Eye (tissue), 1 donor: ENCODE data around the gene SYNPO.

Experiments
- DNase-seq: peaks from one replicate; pipeline ENCODE4 v3.0.0-alpha.2; 2015

The SYNPO gene

DNA sequence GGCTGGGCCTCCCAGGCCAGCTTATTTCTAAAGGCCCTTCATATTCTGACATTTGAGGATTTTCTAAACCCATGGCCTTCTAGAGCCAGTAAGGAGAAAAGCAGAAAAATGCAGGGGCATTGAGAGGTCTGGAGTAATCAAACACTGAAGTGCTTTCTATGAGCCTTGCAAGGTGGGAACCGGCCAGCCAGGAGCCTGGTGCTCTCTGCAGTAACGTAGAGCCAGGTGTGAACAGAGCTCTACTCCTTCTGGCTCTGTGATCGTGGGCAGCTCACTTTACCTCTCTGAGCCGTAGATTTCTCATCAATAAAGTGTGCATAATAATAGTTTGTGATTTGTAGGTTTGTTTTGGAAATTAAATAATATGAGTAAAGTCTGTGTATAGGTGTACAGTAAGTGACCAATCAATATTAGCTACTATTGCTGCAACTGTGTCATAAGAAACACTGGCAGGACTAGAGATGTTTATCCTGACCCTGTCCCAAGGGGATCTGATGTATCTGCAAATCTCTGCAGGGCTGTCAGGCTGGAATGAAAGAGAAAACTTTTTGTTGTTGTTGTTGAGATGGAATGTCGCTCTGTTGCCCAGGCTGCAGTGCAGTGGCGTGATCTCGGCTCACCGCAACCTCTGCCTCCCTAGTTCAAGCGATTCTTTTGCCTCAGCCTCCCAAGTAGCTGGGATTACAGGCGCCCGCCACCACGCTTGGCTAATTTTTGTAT lies 2.7 kb downstream of the SYNPO start:
- DNase-seq = no peak

- no peak for DNase-seq
Observed at GRCh38 chr5:150644058-150644457, 3.6 kb downstream of the SYNPO start.

- no peak for DNase-seq
Observed at GRCh38 chr5:150644514-150644913, 4.1 kb downstream of the SYNPO start.

DNA sequence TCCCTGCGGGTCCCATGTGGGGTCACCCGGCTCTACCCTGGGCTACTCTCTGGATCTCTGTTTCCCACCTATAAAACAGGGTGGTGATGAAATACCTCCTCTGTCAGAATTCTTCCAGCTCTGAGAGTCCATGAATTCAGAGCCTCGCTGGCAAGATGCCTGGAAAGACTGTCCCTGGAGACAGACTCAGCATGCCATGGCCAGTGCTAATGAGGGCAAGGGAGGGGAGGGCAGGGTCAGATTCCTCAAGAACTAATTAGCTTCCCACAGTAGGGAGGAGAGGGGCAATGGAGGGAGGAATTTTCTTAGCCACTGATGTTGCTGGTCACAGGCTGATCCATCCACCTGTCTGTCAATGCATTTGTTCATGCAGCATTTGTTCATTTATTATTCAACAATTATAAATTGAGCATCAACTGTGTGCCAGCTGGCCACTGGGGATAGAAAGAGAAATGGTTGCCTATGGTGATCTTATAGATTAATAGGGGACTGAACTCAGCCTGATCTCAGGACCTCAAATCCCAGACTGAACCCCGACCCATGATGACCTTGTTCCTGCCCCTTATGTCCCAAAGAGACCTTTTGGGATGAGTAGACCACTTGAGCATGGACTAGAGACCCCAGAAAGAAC lies 4.7 kb downstream of the SYNPO start:
- DNase-seq = peak; percentile 95

DNA sequence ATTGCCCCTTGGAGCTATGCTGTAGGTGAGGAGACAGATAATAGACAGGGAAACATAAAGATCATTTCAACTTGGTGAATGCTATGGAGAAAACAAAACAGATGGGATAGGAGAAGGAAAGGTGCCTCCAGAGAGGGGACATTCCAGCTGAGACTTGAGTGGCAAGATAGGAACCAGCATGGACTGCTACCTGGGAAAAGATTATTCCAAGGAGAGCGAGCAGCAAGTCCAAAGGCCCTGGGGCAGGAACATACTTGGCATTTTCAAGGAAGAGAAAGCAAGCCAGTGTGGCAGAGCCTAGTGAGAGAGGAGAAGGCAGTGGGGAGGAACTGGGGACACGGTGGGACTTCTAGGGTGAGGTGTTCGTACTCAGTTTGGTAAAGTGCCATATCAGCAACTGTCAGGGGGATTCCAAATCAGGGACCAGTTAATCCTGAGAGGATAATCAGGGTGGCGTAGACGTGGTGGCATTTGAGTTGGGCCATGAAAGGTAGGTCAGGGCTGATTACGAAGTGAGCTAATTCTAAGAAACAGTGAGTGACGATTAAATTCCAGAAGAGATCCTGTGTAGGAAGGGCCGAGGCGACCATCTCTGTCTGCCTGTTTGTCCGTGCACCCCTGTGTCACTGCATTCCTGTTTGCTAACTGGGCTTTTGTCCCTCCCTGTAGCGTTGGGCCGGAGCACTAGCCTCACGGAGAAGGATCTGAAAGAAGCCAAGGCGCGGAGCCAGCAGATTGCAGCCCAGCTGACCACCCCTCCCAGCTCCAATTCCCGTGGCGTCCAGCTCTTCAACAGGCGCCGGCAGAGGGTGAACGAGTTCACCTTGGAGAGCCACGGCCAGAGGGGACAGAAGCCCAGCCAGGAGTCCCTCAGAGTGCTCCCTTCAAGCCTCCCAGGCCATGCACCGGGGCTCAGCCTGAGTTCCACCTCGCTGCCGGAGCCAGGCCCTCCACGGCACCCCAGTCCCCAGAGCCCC lies 7.1 kb downstream of the SYNPO start:
- DNase-seq = peak; percentile 64

GRCh38 chr5:150648294-150649107 lies 8.0 kb downstream of the SYNPO start:
- DNase-seq = no peak

DNA sequence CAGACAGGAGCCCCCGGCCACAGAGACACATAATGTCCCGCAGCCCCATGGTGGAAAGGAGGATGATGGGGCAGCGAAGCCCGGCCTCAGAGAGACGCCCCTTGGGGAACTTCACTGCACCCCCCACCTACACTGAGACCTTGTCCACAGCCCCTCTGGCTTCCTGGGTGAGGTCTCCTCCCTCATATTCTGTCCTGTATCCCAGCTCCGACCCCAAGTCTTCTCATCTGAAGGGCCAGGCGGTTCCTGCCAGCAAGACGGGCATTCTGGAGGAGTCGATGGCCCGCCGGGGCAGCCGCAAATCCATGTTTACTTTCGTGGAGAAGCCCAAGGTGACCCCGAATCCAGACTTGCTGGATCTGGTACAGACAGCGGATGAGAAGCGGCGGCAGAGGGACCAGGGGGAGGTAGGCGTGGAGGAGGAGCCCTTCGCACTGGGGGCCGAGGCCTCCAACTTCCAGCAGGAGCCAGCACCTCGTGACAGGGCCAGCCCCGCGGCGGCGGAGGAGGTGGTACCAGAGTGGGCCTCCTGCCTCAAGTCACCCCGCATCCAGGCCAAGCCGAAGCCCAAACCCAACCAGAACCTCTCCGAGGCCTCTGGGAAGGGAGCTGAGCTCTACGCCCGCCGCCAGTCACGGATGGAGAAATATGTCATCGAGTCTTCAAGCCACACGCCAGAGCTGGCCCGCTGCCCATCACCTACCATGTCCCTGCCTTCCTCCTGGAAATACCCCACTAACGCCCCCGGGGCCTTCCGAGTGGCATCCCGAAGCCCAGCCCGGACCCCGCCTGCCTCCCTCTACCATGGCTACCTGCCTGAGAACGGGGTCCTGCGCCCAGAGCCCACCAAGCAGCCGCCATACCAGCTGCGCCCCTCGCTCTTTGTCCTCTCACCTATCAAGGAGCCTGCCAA lies 8.9 kb downstream of the SYNPO start:
- DNase-seq = no peak

GRCh38 chr5:150650021-150651006 lies 9.9 kb downstream of the SYNPO start:
- peak; percentile 52 for DNase-seq

DNA sequence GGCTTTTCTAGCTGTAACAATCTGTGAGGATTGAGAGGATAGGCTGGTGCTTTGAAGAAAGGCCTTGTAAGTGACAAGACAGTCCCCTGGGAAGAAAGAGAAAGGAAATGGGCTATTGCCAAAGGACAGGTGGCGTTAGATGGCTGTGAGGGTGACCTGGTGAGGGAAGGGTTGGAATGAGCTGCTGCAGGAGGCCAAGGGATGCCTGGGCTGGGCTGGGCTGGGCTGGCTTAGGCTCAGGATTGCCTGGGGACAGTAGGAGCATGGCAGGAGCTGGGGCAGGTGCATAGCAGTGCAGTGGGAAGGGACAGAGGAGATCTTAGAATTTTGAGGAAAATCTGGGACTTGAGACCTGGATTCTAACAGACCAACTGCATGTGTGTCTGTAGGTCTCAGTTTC lies 10.9 kb downstream of the SYNPO start:
- no peak for DNase-seq

DNA sequence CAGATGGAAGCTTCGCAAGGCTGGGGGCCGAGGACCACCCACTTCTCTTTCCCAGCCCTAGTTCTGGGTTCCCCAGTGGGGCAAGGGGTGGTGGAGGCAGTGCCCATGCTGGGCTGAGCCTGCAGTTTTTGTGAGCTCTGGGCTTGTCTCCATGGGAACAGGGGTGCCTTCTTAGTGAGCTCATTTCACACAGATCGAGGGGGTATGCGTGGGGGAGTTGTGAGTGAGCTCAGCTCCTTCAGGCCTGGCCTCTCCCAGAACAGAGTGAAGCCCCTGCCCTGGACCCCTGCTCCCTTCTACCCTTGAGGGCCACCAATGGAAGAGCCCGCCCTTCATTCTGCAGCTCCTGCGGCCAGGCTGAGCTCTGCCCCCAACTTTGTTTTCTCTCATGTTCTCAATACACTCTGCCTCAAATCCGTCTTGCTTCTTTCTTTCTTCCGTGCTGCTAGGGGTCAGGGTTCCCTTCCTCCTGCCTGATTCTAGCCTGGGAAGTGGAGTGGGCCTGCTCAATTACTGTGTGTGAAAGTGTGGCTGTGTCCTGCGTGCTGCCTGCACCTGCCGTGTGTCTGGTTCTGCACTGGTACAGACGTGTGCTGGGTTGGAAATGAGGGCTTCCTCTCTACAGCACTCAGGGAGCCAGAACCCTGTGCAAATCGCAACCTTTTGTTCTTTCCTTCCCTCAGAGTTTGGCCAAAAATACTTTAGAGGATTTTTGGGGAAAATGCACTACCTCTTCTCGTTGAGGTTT lies 11.6 kb downstream of the SYNPO start:
- peak; percentile 59 for DNase-seq

DNA sequence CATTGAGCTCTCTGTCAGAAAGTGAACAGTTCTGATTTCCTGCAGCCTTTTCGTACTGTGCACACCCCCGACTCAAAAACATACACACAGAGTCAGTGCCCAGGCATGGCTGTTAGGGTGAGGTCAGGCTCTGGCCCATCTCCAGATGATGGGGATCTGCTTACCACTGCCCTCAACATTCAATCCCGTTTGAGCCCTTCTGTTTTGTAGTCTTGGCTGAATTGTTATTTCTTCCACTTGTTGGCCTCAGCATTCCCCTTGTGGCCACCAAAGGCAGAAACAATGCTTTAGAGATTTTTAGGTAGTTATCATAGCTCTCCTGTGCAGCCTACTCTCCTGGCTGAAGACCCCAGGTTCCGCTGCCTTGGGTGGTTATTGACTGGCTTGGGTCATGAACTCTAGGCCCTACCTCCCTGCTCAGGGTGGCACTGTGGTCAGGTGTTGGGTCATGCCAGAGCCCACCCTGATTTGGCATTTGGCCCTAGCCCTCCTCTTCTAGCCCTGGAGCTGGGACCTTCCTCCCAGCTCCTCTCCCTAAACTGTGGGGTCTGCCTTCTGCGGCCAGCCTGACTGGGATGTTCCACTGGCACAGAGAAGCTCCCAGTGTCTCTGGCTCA lies 12.8 kb downstream of the SYNPO start:
- no peak for DNase-seq

GRCh38 chr5:150653762-150654556 lies 13.5 kb downstream of the SYNPO start:
- peak; percentile 4 for DNase-seq

GRCh38 chr5:150655221-150655620 lies 14.8 kb downstream of the SYNPO start:
- no peak for DNase-seq

- DNase-seq = peak; percentile 91
Observed at GRCh38 chr5:150656191-150657132, 16.0 kb downstream of the SYNPO start.

- DNase-seq = no peak
Observed at GRCh38 chr5:150658121-150658520, 17.7 kb downstream of the SYNPO start.

DNA sequence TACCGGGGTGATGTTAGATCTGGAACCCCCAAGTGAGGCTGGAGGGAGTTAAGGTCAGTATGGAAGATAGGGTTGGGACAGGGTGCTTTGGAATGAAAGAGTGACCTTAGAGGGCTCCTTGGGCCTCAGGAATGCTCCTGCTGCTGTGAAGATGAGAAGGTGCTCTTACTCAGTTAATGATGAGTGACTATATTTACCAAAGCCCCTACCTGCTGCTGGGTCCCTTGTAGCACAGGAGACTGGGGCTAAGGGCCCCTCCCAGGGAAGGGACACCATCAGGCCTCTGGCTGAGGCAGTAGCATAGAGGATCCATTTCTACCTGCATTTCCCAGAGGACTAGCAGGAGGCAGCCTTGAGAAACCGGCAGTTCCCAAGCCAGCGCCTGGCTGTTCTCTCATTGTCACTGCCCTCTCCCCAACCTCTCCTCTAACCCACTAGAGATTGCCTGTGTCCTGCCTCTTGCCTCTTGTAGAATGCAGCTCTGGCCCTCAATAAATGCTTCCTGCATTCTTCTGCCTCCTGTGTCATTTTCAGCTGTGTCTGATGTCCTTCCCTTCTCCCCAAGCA lies 18.3 kb downstream of the SYNPO start:
- DNase-seq = no peak
